Measurements from ENCODE around the gene ROMO1. TPM values are rescaled to one million over a fixed set of nuclear protein-coding genes. Genes with fewer than 3 reads are reported as not detected.

ROMO1 gene
- 104 TPM for polyA plus RNA-seq (2013, experiment 1 of 2; ENCODE audit: insufficient read length)
- 102 TPM for polyA plus RNA-seq (2013, experiment 2 of 2; ENCODE audit: insufficient read length)

GRCh38 chr20:35699127-35699956, at the start of gene ROMO1, which contains the start of gene NFS1:
TSS of gene ROMO1 (plus strand) at chr20:35699405. CDS start at chr20:35699633, 228 bp downstream.
TSS of gene NFS1 (minus strand) at chr20:35699352. CDS start at chr20:35699288, 64 bp downstream.
- peak; percentile 81 for DNase-seq

- no peak for DNase-seq
Observed at GRCh38 chr20:35650632-35651031, 48.6 kb upstream of the ROMO1 start.

- no peak for DNase-seq
Observed at GRCh38 chr20:35651958-35652357, 47.2 kb upstream of the ROMO1 start.

GRCh38 chr20:35652641-35653429, 46.4 kb upstream of the ROMO1 start:
- no peak for DNase-seq

- no peak for DNase-seq
Observed at GRCh38 chr20:35653430-35653734, 45.8 kb upstream of the ROMO1 start.

- DNase-seq = no peak
Observed at GRCh38 chr20:35653893-35654292, 45.3 kb upstream of the ROMO1 start.

GRCh38 chr20:35654415-35654814, 44.8 kb upstream of the ROMO1 start:
- no peak for DNase-seq

- no peak for DNase-seq
Observed at GRCh38 chr20:35657271-35657670, 41.9 kb upstream of the ROMO1 start.

- DNase-seq = no peak
Observed at GRCh38 chr20:35660122-35660937, 38.9 kb upstream of the ROMO1 start.

- DNase-seq = peak; percentile 16
Observed at GRCh38 chr20:35661053-35661452, 38.2 kb upstream of the ROMO1 start.

- DNase-seq = no peak
Observed at GRCh38 chr20:35661908-35662307, 37.3 kb upstream of the ROMO1 start.

GRCh38 chr20:35662551-35662950, 36.7 kb upstream of the ROMO1 start:
- DNase-seq = no peak

GRCh38 chr20:35663516-35664465, 35.4 kb upstream of the ROMO1 start:
- peak; percentile 21 for DNase-seq

GRCh38 chr20:35664466-35665206, 34.6 kb upstream of the ROMO1 start, which contains the start of the genes CPNE1 and RBM12:
TSS of gene CPNE1 (minus strand) at chr20:35664900. CDS start at chr20:35632923, 31,977 bp downstream.
TSS of gene RBM12 (minus strand) at chr20:35664900. CDS start at chr20:35655322, 9,578 bp downstream.
- peak; percentile 91 for DNase-seq

- no peak for DNase-seq
Observed at GRCh38 chr20:35665949-35666288, 33.3 kb upstream of the ROMO1 start.

GRCh38 chr20:35669221-35669620, 30.0 kb upstream of the ROMO1 start:
- no peak for DNase-seq

GRCh38 chr20:35669681-35670080, 29.5 kb upstream of the ROMO1 start:
- DNase-seq = no peak

- no peak for DNase-seq
Observed at GRCh38 chr20:35673884-35674283, 25.3 kb upstream of the ROMO1 start.

GRCh38 chr20:35674921-35675320, 24.3 kb upstream of the ROMO1 start:
- DNase-seq = no peak

GRCh38 chr20:35680452-35681183, 18.6 kb upstream of the ROMO1 start:
- no peak for DNase-seq

All from fibroblast of skin of abdomen (primary cell).